Activated CD4-positive, alpha-beta T cell treated with anti-CD3 and anti-CD28 coated beads, Interleukin-2, amount 50 U/mL, for 24 hours (primary cell): ENCODE measurements around the gene PBX4.
A peak's percentile ranks its signal among the peaks of the same experiment; 100 is the strongest.
"Not testable (repeated sequence)": the region's sequence is repeated elsewhere in the genome, so short reads cannot be mapped to it uniquely, and the experiment has no call there.

ENCODE experiments used
- DNase-seq, 2 donors: peaks; one replicate each; pipeline ENCODE4 v3.0.0-alpha.2; 2020; ENCODE audit warnings: low read depth in 1 of 2, low spot score in 1 of 2

Gene PBX4, protein sequence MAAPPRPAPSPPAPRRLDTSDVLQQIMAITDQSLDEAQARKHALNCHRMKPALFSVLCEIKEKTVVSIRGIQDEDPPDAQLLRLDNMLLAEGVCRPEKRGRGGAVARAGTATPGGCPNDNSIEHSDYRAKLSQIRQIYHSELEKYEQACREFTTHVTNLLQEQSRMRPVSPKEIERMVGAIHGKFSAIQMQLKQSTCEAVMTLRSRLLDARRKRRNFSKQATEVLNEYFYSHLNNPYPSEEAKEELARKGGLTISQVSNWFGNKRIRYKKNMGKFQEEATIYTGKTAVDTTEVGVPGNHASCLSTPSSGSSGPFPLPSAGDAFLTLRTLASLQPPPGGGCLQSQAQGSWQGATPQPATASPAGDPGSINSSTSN

DNA sequence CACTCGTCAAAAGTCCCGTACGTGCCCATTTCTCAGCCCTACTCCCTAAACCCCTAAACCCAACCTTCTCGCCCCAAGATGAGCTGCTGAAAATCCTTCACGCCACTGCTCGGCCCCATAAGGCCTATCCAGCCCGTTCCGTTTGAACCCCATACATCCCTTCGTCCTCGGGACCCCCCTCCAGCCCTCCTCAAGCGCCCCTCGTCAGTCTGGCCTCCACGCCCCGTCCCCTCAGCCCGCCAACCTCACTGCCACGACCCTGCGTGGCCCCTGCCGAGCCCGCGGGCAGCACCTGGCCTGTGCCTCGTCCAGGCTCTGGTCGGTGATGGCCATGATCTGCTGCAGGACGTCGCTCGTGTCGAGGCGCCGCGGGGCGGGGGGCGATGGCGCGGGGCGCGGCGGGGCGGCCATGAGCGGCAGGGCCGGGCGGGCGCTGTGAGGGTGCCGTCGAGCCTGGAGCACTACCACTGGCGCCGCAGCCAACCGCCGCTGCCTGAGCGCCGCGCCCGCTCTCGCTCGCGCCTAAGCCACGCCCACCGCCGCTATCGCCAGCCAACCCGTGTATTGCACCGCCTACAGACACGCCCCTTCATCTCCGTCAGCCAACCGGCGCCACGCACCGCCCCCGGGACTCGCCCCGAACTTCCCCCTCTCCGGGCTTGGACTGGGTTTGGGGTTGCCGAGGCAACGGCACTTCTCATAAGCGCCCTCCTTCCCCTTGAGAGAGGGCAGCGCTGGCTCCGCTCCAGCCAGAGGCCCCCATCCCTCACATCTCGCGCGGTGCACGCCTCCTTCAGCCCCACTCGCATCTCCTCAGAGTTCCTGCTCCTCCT is at the start of gene PBX4:
PBX4 (minus strand) TSS at position 469 of the 833 bp plus-strand sequence; CDS start at position 411, 58 bp downstream.
- DNase-seq, result peak; percentile 97 to 98

- DNase-seq, result not testable (repeated sequence)
Measured at GRCh38 chr19:19665420-19665948, 47.0 kb upstream of the PBX4 start.

GRCh38 chr19:19663256-19664120 is 45.0 kb upstream of the PBX4 start, which contains the start of gene ATP13A1:
TSS of gene ATP13A1 (minus strand) at chr19:19663676. CDS start at chr19:19663666, 10 bp downstream.
- DNase-seq, result peak; percentile 90 to 93

DNA sequence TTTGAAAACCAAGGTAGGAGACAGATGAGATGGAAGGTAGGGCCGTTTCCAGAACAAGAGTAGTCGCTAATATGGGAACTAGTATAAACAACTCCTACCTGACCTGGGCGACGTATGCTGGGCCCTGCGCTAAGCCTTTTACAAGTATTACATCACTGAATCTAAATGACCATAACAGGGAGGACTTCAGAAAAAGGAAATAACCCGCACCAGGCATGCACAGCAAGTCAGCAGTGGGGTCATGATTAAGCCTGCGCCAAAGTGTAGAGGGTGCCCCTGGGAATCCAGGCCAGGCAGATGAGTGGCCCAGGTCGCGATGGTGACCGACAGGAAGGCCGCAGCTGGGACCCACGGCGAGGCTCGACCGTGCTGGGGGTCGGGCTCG is 44.4 kb upstream of the PBX4 start:
- DNase-seq, result no peak

- no peak for DNase-seq
Measured at GRCh38 chr19:19662344-19662743, 43.9 kb upstream of the PBX4 start.

- no peak for DNase-seq
Measured at GRCh38 chr19:19661675-19662251, 43.3 kb upstream of the PBX4 start.

DNA sequence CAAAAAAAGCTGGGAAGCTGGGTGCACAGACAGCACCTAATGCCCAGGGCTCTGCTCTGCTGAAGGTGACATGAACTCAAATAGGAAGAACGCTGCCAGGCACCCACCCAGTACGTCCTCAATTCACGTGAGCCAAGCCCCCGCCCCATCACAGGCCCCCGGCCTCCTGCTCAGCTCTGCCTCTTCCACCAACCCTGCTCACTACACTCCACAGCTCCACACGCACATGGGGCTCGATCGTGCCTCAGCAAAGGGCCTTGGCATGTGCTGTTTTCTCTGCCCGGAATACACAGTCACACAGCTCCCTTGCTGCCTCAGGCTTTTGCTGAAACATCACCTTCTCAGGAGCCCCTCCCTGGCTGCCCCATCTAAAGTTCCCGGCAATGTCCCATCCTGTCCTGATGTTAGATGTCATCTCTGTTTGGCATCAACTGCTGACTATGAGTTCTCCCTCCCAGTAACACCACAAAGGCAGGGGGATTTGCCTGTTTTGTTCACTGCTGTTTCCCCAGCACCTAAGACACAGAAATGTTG is 42.7 kb upstream of the PBX4 start:
- DNase-seq, result no peak

DNA sequence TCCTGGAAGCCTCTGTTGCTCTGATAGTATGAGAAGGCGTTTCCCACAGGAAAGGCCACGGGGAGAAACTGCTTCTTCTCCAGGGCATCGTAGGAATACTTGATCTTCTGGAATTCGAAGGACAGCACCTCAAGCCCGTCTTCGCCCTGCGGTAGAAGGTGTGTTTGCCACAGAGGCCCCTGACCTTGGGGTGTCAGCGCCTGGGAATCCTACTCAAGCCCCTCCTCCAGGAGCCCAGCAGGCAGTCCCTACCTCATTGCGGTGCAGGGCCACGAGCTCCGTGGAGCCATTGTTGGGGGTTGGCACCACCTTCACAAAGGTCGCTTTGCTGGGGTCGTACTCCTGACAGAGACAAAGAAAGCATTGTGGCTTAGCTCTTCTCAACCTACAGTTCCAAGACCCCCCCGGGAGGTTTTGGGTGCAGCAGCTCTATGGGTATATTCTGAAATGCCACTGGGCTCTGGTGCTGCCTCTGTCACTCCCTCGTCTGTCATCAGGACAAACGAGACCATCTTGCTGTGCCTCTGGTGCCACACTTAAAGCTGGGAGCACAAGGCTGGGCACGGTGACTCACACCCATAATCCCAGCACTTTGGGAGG is 41.3 kb upstream of the PBX4 start:
- no peak for DNase-seq

GRCh38 chr19:19657397-19657783 is 38.9 kb upstream of the PBX4 start:
- no peak for DNase-seq

- no peak for DNase-seq
Measured at GRCh38 chr19:19656451-19657396, 38.2 kb upstream of the PBX4 start.

- no peak for DNase-seq
Measured at GRCh38 chr19:19655641-19656343, 37.3 kb upstream of the PBX4 start.

- DNase-seq, result no peak
Measured at GRCh38 chr19:19655051-19655594, 36.6 kb upstream of the PBX4 start.

DNA sequence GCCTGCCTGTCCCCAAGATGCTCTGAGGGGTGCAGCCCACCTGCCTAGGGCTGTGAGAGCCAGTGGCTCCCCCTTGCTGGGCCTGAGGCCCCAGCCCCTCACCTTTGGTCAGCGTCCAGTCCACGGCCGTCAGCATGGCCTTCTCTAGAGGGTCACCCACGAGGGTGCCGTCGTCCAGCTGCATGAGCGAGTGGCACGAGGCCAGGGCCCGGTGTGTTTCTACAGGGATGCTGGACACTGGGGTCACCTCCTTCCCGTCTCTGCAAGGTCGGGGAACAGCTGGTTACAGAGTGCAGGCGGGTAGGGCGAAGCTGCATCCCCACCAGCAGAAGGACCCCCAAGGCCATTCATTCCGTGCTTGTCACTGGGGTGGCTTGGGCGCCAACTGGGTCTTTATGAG is 36.0 kb upstream of the PBX4 start:
- DNase-seq, result no peak

- DNase-seq, result no peak
Measured at GRCh38 chr19:19653597-19654147, 35.2 kb upstream of the PBX4 start.

DNA sequence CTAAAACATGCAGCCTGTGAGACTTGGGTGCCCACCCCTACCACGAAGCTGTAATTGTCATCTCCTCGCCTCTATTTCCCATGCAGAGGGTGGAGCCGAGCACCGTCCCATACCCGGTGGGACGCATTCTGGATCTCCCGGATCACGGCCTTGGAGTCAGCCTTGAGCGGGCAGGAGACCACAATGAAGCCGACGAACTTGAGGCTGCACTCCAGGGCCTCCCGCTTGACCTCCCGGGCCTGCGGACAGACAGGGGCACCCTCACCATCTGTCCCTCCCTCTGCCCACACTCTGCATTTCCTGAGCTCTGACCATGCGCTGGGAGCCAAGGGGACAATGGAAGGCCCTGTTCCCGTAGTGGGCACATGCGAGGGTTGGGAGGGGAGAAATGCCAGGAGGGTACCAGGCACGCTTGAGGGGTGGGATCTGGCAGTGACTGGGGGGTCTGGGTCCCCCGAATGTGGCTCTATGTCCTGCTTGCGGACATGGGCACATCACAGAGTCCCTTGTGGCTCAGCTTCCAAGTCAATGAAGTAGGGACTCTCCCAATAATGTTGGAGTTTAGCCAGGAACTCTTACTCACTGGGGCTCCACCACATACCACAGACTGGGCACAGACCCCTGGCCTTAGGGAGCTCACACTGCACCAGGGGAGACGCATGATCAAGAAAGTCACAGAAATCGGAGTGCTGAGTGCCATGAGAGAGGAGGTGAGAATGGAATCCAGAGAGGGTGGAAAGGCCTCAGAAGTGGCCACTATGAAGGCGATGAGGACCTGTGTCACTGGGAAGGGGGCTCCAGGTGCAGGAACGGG is 34.2 kb upstream of the PBX4 start:
- DNase-seq, result no peak

GRCh38 chr19:19651076-19651475 is 32.6 kb upstream of the PBX4 start:
- DNase-seq, result no peak

DNA sequence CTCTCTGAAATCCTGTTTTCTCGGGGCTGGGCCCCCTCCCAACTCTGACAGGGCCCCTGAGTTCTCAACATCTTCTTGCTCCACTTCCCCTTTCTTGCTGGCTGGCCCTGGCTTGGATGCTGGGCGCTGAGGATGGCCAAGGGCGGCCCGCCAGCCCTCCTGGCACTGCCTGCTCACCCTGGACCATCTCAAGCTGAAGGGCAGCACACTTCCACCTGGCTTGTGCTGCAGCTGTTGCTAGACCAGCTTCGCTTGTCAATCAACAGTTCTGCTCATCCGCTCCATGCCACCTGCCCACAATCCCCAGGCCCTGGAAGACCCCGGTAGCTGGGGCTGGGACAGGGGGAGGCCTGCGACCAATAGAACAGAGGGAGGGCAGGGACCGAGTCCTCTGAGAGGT is 31.8 kb upstream of the PBX4 start:
- DNase-seq, result no peak
